ENCODE measurements around the gene ADGRG1.

The ADGRG1 gene

DNA sequence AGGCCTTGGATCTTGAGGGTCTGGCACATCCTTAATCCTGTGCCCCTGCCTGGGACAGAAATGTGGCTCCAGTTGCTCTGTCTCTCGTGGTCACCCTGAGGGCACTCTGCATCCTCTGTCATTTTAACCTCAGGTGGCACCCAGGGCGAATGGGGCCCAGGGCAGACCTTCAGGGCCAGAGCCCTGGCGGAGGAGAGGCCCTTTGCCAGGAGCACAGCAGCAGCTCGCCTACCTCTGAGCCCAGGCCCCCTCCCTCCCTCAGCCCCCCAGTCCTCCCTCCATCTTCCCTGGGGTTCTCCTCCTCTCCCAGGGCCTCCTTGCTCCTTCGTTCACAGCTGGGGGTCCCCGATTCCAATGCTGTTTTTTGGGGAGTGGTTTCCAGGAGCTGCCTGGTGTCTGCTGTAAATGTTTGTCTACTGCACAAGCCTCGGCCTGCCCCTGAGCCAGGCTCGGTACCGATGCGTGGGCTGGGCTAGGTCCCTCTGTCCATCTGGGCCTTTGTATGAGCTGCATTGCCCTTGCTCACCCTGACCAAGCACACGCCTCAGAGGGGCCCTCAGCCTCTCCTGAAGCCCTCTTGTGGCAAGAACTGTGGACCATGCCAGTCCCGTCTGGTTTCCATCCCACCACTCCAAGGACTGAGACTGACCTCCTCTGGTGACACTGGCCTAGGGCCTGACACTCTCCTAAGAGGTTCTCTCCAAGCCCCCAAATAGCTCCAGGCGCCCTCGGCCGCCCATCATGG is 35.7 kb downstream of the ADGRG1 start:
- no peak overlapping the region for H3K4me3 ChIP-seq (ENCODE audit: low read depth, low read length)
- TF ChIP-seq, protein P1, sequence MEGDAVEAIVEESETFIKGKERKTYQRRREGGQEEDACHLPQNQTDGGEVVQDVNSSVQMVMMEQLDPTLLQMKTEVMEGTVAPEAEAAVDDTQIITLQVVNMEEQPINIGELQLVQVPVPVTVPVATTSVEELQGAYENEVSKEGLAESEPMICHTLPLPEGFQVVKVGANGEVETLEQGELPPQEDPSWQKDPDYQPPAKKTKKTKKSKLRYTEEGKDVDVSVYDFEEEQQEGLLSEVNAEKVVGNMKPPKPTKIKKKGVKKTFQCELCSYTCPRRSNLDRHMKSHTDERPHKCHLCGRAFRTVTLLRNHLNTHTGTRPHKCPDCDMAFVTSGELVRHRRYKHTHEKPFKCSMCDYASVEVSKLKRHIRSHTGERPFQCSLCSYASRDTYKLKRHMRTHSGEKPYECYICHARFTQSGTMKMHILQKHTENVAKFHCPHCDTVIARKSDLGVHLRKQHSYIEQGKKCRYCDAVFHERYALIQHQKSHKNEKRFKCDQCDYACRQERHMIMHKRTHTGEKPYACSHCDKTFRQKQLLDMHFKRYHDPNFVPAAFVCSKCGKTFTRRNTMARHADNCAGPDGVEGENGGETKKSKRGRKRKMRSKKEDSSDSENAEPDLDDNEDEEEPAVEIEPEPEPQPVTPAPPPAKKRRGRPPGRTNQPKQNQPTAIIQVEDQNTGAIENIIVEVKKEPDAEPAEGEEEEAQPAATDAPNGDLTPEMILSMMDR (IDR thresholded peaks at IDR 0.05; ENCODE audit: control insufficient read depth, extremely low read depth, insufficient read depth), result no peak
- no peak for DNase-seq (ENCODE audit: low read depth)

DNA sequence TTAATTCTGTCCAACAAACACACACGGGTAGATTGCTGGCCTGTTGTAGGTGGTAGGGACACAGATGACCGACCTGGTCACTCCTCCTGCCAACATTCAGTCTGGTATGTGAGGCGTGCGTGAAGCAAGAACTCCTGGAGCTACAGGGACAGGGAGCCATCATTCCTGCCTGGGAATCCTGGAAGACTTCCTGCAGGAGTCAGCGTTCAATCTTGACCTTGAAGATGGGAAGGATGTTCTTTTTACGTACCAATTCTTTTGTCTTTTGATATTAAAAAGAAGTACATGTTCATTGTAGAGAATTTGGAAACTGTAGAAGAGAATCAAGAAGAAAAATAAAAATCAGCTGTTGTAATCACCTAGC is 36.2 kb downstream of the ADGRG1 start:
- H3K4me3 ChIP-seq (ENCODE audit: low read depth, low read length), result no peak overlapping the region
- TF ChIP-seq, protein P1 (IDR thresholded peaks at IDR 0.05; ENCODE audit: control insufficient read depth, extremely low read depth, insufficient read depth), result no peak

DNA sequence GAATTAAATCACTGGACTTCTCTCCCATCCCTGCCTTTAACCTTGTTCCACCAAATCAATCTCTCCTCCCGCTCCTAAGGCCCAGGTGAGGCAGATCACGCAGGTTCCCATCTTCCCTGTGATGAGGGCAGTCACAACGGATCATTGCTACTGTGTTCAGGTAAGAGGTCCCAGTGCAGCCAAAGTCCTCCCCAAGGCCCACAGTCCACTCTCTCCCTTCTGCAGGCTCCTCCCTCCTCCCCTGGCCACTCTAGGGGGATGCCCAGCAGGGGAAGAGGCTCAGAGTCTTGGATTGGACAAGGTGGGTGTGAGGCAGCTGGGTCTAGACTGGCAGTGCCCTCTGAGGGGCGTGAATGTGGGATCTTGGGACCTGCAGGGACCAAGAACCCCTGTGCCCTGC is 37.1 kb downstream of the ADGRG1 start:
- DNase-seq (ENCODE audit: low read depth), result no peak
- no peak overlapping the region for H3K4me3 ChIP-seq (ENCODE audit: low read depth, low read length)
- TF ChIP-seq, protein P1 (IDR thresholded peaks at IDR 0.05; ENCODE audit: control insufficient read depth, extremely low read depth, insufficient read depth), result no peak

More for the DNA sequence above, 36.2 kb downstream of the ADGRG1 start:
- no peak for DNase-seq (ENCODE audit: low read depth)

DNA sequence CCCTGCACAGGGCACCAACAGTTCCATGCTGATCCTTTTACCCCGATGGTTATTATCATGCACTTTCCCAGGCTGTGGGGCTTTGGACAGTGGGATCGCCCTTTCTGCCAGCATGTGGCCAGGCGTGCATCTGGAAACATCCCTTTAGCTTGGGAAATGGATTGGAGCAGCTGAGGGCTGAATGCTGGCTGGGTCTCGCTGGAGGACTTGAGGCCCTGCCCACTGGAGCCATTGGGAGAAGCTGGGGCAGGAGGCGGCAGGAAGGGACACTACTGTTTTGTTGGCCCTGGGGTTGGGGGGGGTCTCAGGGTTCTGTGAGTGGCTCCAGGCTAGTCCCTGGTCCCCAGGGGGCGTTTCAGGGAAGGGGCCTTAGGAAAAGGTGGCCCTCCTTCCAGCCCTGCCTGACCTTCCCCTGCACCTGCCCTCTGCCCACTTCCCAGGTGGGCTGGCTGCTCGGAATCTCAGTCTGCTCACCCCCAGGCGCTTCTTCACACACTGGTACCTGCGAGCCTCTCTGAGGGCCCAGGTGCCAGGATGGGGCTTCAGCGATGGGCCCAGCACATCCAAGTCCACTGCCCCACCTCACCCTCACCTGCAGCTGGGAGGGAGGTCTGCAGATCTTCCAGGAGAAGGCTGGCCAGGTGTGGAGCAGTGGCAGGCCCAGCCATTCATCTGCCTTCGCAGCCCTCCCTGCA is 38.1 kb downstream of the ADGRG1 start:
- DNase-seq (ENCODE audit: low read depth), result no peak
- TF ChIP-seq, protein P1 (IDR thresholded peaks at IDR 0.05; ENCODE audit: control insufficient read depth, extremely low read depth, insufficient read depth), result no peak
- H3K4me3 ChIP-seq (ENCODE audit: low read depth, low read length), result no peak overlapping the region

DNA sequence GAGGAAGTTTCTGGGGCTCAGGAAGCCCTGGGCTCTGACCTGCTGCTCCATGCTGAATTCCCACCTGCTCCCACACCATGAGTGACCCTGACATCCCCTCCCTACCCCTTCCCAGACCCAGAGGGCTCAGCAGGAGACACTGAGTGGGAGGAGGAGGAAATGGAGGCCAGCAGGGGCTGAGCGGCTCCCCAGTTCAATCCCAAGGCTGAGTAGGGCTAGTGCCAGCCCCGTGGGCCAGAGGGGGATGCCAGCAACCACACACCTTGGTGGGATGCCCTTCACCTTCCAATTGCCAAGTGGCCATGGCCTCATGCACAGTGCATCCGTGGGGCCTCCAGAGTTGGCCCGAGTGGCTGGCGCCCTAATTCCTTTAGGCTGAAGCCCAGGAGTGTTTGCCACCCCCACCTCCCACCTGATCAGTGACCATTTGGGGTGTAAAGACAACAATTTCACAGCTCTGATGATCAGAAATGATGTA is 38.7 kb downstream of the ADGRG1 start:
- TF ChIP-seq, protein P1 (IDR thresholded peaks at IDR 0.05; ENCODE audit: control insufficient read depth, extremely low read depth, insufficient read depth), result no peak
- H3K4me3 ChIP-seq (ENCODE audit: low read depth, low read length), result no peak overlapping the region
- no peak for DNase-seq (ENCODE audit: low read depth)

DNA sequence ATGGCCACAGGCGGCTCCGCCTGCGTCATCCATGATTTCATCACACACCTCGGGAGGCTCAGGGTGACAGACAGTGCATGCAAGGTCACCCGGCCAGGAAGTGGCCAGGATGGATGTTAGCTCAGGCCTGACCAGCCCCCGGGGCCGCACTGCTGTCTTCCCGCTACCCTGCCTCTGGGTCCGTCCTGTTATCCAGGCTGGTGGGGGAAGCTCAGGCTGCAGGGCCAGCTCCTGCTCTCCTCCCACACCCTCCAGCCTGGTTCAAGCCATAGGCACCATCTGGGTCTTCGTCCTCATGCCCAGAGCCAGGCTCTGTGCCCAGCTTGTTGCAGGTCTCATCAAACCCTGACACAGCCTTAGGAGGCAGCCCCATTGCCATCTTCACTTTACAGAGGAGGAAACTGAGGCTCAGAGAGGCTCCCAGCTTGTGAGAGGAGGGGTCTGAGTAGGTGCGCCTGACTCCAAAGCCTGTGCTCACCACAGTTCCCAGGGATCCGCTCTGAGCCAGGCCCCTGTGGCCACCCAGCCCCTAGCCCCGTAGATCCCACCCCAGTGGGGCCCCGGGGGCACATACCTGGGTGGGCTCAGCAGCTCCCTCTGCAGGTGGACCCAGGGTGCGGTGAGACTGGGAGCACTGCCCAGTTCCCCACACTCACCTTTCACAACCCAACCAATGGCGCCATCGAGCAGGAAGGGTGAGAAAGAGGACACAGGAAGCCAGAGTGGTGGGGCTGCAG is 39.3 kb downstream of the ADGRG1 start:
- no peak overlapping the region for H3K4me3 ChIP-seq (ENCODE audit: low read depth, low read length)
- TF ChIP-seq, protein P1 (IDR thresholded peaks at IDR 0.05; ENCODE audit: control insufficient read depth, extremely low read depth, insufficient read depth), result peak; percentile 21; the same call in 1 of the 2 replicates
- no peak for DNase-seq (ENCODE audit: low read depth)

Measured in LNCaP clone FGC (cell line).